CD4-positive, alpha-beta T cell treated with Interleukin-21 for 1 hour (primary cell): Measurements from ENCODE around the gene GBF1.

Source experiments
- DNase-seq: peaks from one replicate; pipeline ENCODE4 v3.0.0-alpha.2; 2020

The GBF1 gene

GRCh38 chr10:102424916-102425315, 179.6 kb downstream of the GBF1 start:
- DNase-seq = no peak

GRCh38 chr10:102425444-102425843, 180.1 kb downstream of the GBF1 start:
- DNase-seq = no peak

GRCh38 chr10:102426803-102427287, 181.5 kb downstream of the GBF1 start:
- no peak for DNase-seq

GRCh38 chr10:102429468-102429867, 184.1 kb downstream of the GBF1 start:
- DNase-seq = no peak

- DNase-seq = no peak
Measured at GRCh38 chr10:102431452-102432124, 186.3 kb downstream of the GBF1 start.
